Measurements from ENCODE around the gene LDLRAP1. TPM values are rescaled to one million over a fixed set of nuclear protein-coding genes. Genes with fewer than 3 reads are reported as not detected.

The LDLRAP1 gene
- total RNA-seq, 1 donor from 2014 or later = 30.3 TPM

- no peak for TF ChIP-seq CTCF (IDR thresholded peaks at IDR 0.05)
- peaks cover 56% of the 10 kb centered on the region for H3K36me3 ChIP-seq
- peak overlapping the region; percentile 56 for H3K27ac ChIP-seq
- H3K27me3 ChIP-seq (ENCODE audit: low read depth) = no peaks in the 10 kb centered on the region
- H3K4me3 ChIP-seq = peak overlapping the region; percentile 16
- peaks cover 65% of the 10 kb centered on the region for H3K4me1 ChIP-seq
- DNase-seq = no peak
- no peaks in the 10 kb centered on the region for H3K9me3 ChIP-seq
- peak; percentile 43 to 68 for ATAC-seq
- intact Hi-C loops (cut with DNase I) = no loop called here
Observed at GRCh38 chr1:25562101-25562927, 18.9 kb downstream of the LDLRAP1 start.

- Histone ChIP-seq H3K27ac (peak overlapping the region; percentile 46), H3K4me1 (peaks cover 65% of the 10 kb centered on the region), H3K9me3 (no peaks in the 10 kb centered on the region), H3K27me3 (ENCODE audit: low read depth) (no peaks in the 10 kb centered on the region), H3K4me3 (peak overlapping the region; percentile 16), H3K36me3 (peaks cover 53% of the 10 kb centered on the region)
- no peak for DNase-seq
- no peak for TF ChIP-seq CTCF (IDR thresholded peaks at IDR 0.05)
- intact Hi-C loops (cut with DNase I) = no loop called here
- ATAC-seq = no peak
Observed at GRCh38 chr1:25562928-25563283, 19.5 kb downstream of the LDLRAP1 start.

- Histone ChIP-seq H3K9me3 (no peaks in the 10 kb centered on the region), H3K27me3 (ENCODE audit: low read depth) (no peaks in the 10 kb centered on the region), H3K4me1 (peaks cover 65% of the 10 kb centered on the region), H3K27ac (peak overlapping the region; percentile 7), H3K4me3 (peak overlapping the region; percentile 16), H3K36me3 (peaks cover 46% of the 10 kb centered on the region)
- intact Hi-C loops (cut with DNase I) = no loop called here
- DNase-seq (no peak), ATAC-seq (no peak)
- no peak for TF ChIP-seq CTCF (IDR thresholded peaks at IDR 0.05)
Observed at GRCh38 chr1:25563330-25564215, 20.2 kb downstream of the LDLRAP1 start.

GRCh38 chr1:25564777-25565574 is 21.6 kb downstream of the LDLRAP1 start:
- H3K27ac ChIP-seq = peak overlapping the region; percentile 57
- H3K9me3 ChIP-seq = no peaks in the 10 kb centered on the region
- no peak overlapping the region for H3K4me3 ChIP-seq
- no peak for ATAC-seq
- TF ChIP-seq CTCF (IDR thresholded peaks at IDR 0.05) = no peak
- DNase-seq = no peak
- intact Hi-C loops (cut with DNase I) = no loop called here
- H3K36me3 ChIP-seq = peaks cover 38% of the 10 kb centered on the region
- H3K4me1 ChIP-seq = peaks cover 60% of the 10 kb centered on the region
- H3K27me3 ChIP-seq (ENCODE audit: low read depth) = no peaks in the 10 kb centered on the region

GRCh38 chr1:25565626-25566025 is 22.2 kb downstream of the LDLRAP1 start:
- Histone ChIP-seq H3K27ac (peak overlapping the region; percentile 57), H3K9me3 (no peaks in the 10 kb centered on the region), H3K36me3 (peaks cover 38% of the 10 kb centered on the region), H3K4me3 (no peak overlapping the region), H3K27me3 (ENCODE audit: low read depth) (no peaks in the 10 kb centered on the region), H3K4me1 (peaks cover 54% of the 10 kb centered on the region)
- intact Hi-C loops (cut with DNase I) = no loop called here
- ATAC-seq (no peak), DNase-seq (no peak)
- TF ChIP-seq CTCF (IDR thresholded peaks at IDR 0.05) = no peak

All from lower lobe of right lung (tissue), 2 donors.